Measurements from ENCODE around the gene KRTAP2-2. TPM values are rescaled to one million over a fixed set of nuclear protein-coding genes. Genes with fewer than 3 reads are reported as not detected.

KRTAP2-2 gene
- total and polyA plus RNA-seq, 2 of the 13 experiments (the other 11 are each of a cell fraction or from before 2014, with no cell fraction given): not detected

GRCh38 chr17:41059276-41060051, 4.4 kb upstream of the KRTAP2-2 start (continued):
- peak; percentile 98 for TF ChIP-seq ARID3A (IDR thresholded peaks at IDR 0.05; ENCODE audit: low read depth, low read length)
- TF ChIP-seq RARA (CRISPR knock-in tag; IDR thresholded peaks at IDR 0.05): peak; percentile 81
- TF ChIP-seq FOXP1 (IDR thresholded peaks at IDR 0.05): peak; percentile 74
- peak; percentile 72 for TF ChIP-seq FOXP1 (CRISPR knock-in tag; IDR thresholded peaks at IDR 0.05)
- TF ChIP-seq HMGXB3 (CRISPR knock-in tag; IDR thresholded peaks at IDR 0.05; ENCODE audit: borderline replicate concordance): 0 out of 2 replicates have a peak, but pooled peaks have one; percentile 41
- peak; percentile 91; the same call in 1 of the 2 replicates for TF ChIP-seq ZNF503 (CRISPR knock-in tag; IDR thresholded peaks at IDR 0.05)
- peak; percentile 62 for TF ChIP-seq NR2F6 (IDR thresholded peaks at IDR 0.05)
- TF ChIP-seq NR2F6 (CRISPR knock-in tag; IDR thresholded peaks at IDR 0.05): peak; percentile 50; the same call in 1 of the 2 replicates
- peak; percentile 35 for TF ChIP-seq PHF5A (CRISPR knock-in tag; IDR thresholded peaks at IDR 0.05; ENCODE audit: low read depth, unreplicated experiment)
- TF ChIP-seq TCF7L2 (IDR thresholded peaks at IDR 0.05; ENCODE audit: low read depth, low read length): peak; percentile 81
- TF ChIP-seq SOX13 (IDR thresholded peaks at IDR 0.05): peak; percentile 55; the same call in 1 of the 2 replicates
- peak in 1 of 2 experiments; percentile 90; a peak in 2 of 4 replicates for TF ChIP-seq SOX13 (CRISPR knock-in tag; conservative IDR thresholded peaks at IDR 0.05 in 1 of 2, IDR thresholded peaks at IDR 0.05 in 1 of 2)
- TF ChIP-seq GATA4 (IDR thresholded peaks at IDR 0.05; ENCODE audit: borderline replicate concordance, low read depth): peak; percentile 90; the same call in 1 of the 2 replicates
- TF ChIP-seq TBX3 (IDR thresholded peaks at IDR 0.05; ENCODE audit: borderline replicate concordance): peak; percentile 56; the same call in 1 of the 2 replicates
- TF ChIP-seq MAFF (IDR thresholded peaks at IDR 0.05; ENCODE audit: low read depth, low read length): 0 out of 2 replicates have a peak, but pooled peaks have one; percentile 23
- TF ChIP-seq ARID5B (CRISPR knock-in tag; IDR thresholded peaks at IDR 0.05): peak; percentile 99
- peak; percentile 98 for TF ChIP-seq ISL2 (CRISPR knock-in tag; IDR thresholded peaks at IDR 0.05)

All from HepG2 (cell line).